OCI-LY7 (cell line): ENCODE results near the gene TEX36. TPM values are rescaled to one million over a fixed set of nuclear protein-coding genes. Genes with fewer than 3 reads are reported as not detected.
"Not testable (repeated sequence)": the region's sequence is repeated elsewhere in the genome, so short reads cannot be mapped to it uniquely, and the experiment has no call there.

Experiments used
- BruUV-seq: library from RNA; stranded (reverse); fragments of 400-500 nt; replicated peaks from 2 replicates; lab custom pipeline; 2021; lab: Mats Ljungman, UMichigan
- CTCF ChIA-PET: fragments of 300-600 bp; sonication (Branson Sonifier 250); formaldehyde crosslinking; loops from one replicate; lab custom pipeline; 2022; ENCODE audit warnings: antibody characterized with exemption; ENCODE audit not compliant: unreplicated experiment; lab: Charles Lee
- POLR2A ChIA-PET: fragments of 300-600 bp; sonication (Branson Sonifier 250); formaldehyde crosslinking; loops from one replicate; lab custom pipeline; 2022; ENCODE audit warnings: antibody characterized with exemption; lab: Charles Lee
- DNase-seq: peaks from one replicate; pipeline ENCODE4 v3.0.0-alpha.2; 2015; ENCODE audit warnings: low spot score
- H2AFZ ChIP-seq: fragments of 200-600 bp; sonication (generic), shearing (Covaris generic); 2 replicates; pipeline ENCODE4 v1.6.1; 2014; ENCODE audit warnings: mild to moderate bottlenecking, antibody characterized with exemption, low read length, moderate library complexity
- H3K27ac ChIP-seq: fragments of 200-600 bp; sonication (generic); 2 replicates; pipeline ENCODE4 v1.5.1; 2014; ENCODE audit warnings: mixed run types, low read depth, mild to moderate bottlenecking, moderate library complexity, low read length, inconsistent platforms; ENCODE audit not compliant: poor library complexity, severe bottlenecking
- H3K36me3 ChIP-seq: fragments of 200-600 bp; sonication (generic); 2 replicates; pipeline ENCODE4 v1.6.1; 2014; ENCODE audit warnings: mild to moderate bottlenecking, antibody characterized with exemption, low read length, moderate library complexity, mixed read lengths; ENCODE audit not compliant: insufficient read depth
- H3K4me1 ChIP-seq: fragments of 200-600 bp; sonication (generic); 2 replicates; pipeline ENCODE4 v1.5.1; 2014; ENCODE audit warnings: mild to moderate bottlenecking, low read length; ENCODE audit not compliant: insufficient read depth, poor library complexity, severe bottlenecking
- H3K4me2 ChIP-seq: fragments of 200-600 bp; sonication (generic); 2 replicates; pipeline ENCODE4 v1.6.1; 2014; ENCODE audit warnings: mild to moderate bottlenecking, low read length
- H3K4me3 ChIP-seq: fragments of 200-600 bp; sonication (generic); 2 replicates; pipeline ENCODE4 v1.5.1; 2014; ENCODE audit warnings: mild to moderate bottlenecking, low read depth, low read length; ENCODE audit not compliant: poor library complexity, severe bottlenecking
- H3K79me2 ChIP-seq: fragments of 200-600 bp; sonication (generic); 2 replicates; pipeline ENCODE4 v1.6.1; 2016; ENCODE audit warnings: low read depth, mild to moderate bottlenecking, low read length, moderate library complexity, mixed read lengths; ENCODE audit not compliant: insufficient read depth
- H3K9me2 ChIP-seq: fragments of 200-600 bp; sonication (generic); 2 replicates; pipeline ENCODE4 v1.6.1; 2016; ENCODE audit warnings: mild to moderate bottlenecking, low read length, mixed read lengths; ENCODE audit not compliant: insufficient read depth
- H3K9me3 ChIP-seq: fragments of 200-600 bp; sonication (generic); 2 replicates; pipeline ENCODE4 v1.6.1; 2014; ENCODE audit warnings: mild to moderate bottlenecking, mixed run types, low read length, mixed read lengths
- H4K20me1 ChIP-seq: fragments of 200-600 bp; sonication (generic); 2 replicates; pipeline ENCODE4 v1.6.1; 2014; ENCODE audit warnings: mild to moderate bottlenecking, antibody characterized with exemption, low read length, moderate library complexity, mixed read lengths; ENCODE audit not compliant: insufficient read depth
- EZH2phosphoT487 ChIP-seq: fragments of 200-600 bp; sonication (generic); IDR thresholded peaks from 2 replicates; pipeline ENCODE4 v1.6.1; 2018; ENCODE audit warnings: low read depth, borderline replicate concordance, mild to moderate bottlenecking, mixed run types, antibody characterized with exemption, low read length, moderate library complexity, mixed read lengths
- intact Hi-C: fragments of 100-400 bp; cut with micrococcal nuclease; formaldehyde crosslinking; loops from one replicate; pipeline ENCODE4 v1.10.0; 2022; ENCODE audit not compliant: unreplicated experiment
- total RNA-seq, 2 experiments: library from RNA; depleted of rRNA in 1 of 2; stranded (reverse); fragments of >200 nt in 1 of 2; shearing (Covaris generic) in 1 of 2; gene quantifications; 2 replicates each; pipeline ENCODE4 v1.2.3, GENCODE V29; 2014 to 2022
- TF ChIP-seq, protein P1 (sequence below): fragments of 200-600 bp; sonication (generic); conservative IDR thresholded peaks from 2 replicates; pipeline ENCODE4 v1.5.1; 2014; ENCODE audit warnings: mild to moderate bottlenecking, antibody characterized with exemption, low read length, moderate library complexity, mixed read lengths

TEX36 gene
- total RNA-seq, 2 experiments from 2014 or later = not detected

DNA sequence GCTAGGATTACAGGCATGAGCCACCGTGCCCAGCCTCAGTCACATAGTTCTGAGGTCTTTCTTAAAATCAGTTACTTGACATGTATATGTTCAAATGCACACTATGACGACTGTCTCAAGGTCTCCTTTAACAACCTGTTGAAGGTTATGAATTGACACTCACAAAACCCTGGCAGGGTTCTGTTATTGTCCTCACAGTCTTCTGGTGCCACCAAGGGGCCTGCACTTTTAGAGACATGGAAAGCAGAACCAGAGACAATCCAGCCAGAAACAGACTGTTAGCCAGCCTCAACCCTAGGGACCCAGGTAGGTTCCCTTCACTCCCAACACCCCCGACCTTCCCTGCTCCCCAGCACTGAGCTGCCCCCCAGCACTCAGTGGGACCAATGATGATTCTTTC, 26.4 kb downstream of the TEX36 start:
- BruUV-seq = no TSS peak
- intact Hi-C loops = no loop called here

DNA sequence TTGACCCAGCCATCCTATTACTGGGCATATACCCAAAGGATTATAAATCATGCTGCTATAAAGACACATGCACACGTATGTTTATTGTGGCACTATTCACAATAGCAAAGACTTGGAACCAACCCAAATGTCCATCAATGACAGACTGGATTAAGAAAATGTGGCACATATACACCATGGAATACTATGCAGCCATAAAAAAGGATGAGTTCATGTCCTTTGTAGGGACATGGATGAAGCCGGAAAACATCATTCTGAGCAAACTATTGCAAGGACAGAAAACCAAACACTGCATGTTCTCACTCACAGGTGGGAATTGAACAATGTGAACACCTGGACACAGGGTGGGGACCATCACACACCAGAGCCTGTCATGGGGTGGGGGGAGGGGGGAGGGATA, 29.9 kb downstream of the TEX36 start:
- H3K4me2 ChIP-seq, H4K20me1 ChIP-seq, H3K9me2 ChIP-seq, CTCF ChIA-PET, intact Hi-C loops, H3K4me3 ChIP-seq, H3K36me3 ChIP-seq, BruUV-seq, POLR2A ChIA-PET, H3K79me2 ChIP-seq, H3K27ac ChIP-seq, H3K9me3 ChIP-seq, DNase-seq, H3K4me1 ChIP-seq, H2AFZ ChIP-seq: not testable (repeated sequence)

More for the DNA sequence above, 26.4 kb downstream of the TEX36 start:
- Histone ChIP-seq H3K4me2 (no peak overlapping the region), H3K9me3 (no peaks in the 10 kb centered on the region), H3K27ac (no peak overlapping the region), H3K36me3 (no peaks in the 10 kb centered on the region), H3K79me2 (no peaks in the 10 kb centered on the region), H2AFZ (no peak overlapping the region), H3K9me2 (no peaks in the 10 kb centered on the region), H3K4me3 (no peak overlapping the region), H3K4me1 (no peaks in the 10 kb centered on the region), H4K20me1 (no peaks in the 10 kb centered on the region)
- no peak for DNase-seq
- ChIA-PET POLR2A (no interaction called here), CTCF (no interaction called here)
- TF ChIP-seq, protein P1, sequence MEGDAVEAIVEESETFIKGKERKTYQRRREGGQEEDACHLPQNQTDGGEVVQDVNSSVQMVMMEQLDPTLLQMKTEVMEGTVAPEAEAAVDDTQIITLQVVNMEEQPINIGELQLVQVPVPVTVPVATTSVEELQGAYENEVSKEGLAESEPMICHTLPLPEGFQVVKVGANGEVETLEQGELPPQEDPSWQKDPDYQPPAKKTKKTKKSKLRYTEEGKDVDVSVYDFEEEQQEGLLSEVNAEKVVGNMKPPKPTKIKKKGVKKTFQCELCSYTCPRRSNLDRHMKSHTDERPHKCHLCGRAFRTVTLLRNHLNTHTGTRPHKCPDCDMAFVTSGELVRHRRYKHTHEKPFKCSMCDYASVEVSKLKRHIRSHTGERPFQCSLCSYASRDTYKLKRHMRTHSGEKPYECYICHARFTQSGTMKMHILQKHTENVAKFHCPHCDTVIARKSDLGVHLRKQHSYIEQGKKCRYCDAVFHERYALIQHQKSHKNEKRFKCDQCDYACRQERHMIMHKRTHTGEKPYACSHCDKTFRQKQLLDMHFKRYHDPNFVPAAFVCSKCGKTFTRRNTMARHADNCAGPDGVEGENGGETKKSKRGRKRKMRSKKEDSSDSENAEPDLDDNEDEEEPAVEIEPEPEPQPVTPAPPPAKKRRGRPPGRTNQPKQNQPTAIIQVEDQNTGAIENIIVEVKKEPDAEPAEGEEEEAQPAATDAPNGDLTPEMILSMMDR = no peak
- TF ChIP-seq EZH2phosphoT487 = no peak

GRCh38 chr10:125646311-125646710, 36.7 kb downstream of the TEX36 start:
- CTCF ChIA-PET = no interaction called here
- H3K4me3 ChIP-seq = no peak overlapping the region
- H3K27ac ChIP-seq = no peak overlapping the region
- no peaks in the 10 kb centered on the region for H3K36me3 ChIP-seq
- H3K4me2 ChIP-seq = no peak overlapping the region
- H3K79me2 ChIP-seq = no peaks in the 10 kb centered on the region
- H4K20me1 ChIP-seq = no peaks in the 10 kb centered on the region
- no peaks in the 10 kb centered on the region for H3K9me2 ChIP-seq
- no peaks in the 10 kb centered on the region for H3K9me3 ChIP-seq
- TF ChIP-seq EZH2phosphoT487 = no peak
- TF ChIP-seq, protein P1 = no peak
- no peak for DNase-seq
- no peak overlapping the region for H2AFZ ChIP-seq
- no peaks in the 10 kb centered on the region for H3K4me1 ChIP-seq
- no TSS peak for BruUV-seq
- intact Hi-C loops = no loop called here
- POLR2A ChIA-PET = interaction anchor here (0.7 kb wide), 1 partner anchor 14 kb away, joined by 4 read pairs; no protein-coding TSS in a partner anchor
